Calu3 (cell line): ENCODE measurements around the gene BRD4. TPM values are rescaled to one million over a fixed set of nuclear protein-coding genes. Genes with fewer than 3 reads are reported as not detected.

Experiments used
- BruUV-seq: library from RNA; stranded (reverse); fragments of 400-500 nt; replicated peaks from 2 replicates; lab custom pipeline; 2021; lab: Mats Ljungman, UMichigan
- CTCF ChIA-PET: fragments of 300-600 bp; sonication (Branson Sonifier 250); formaldehyde crosslinking; loops from one replicate; lab custom pipeline; 2022; ENCODE audit warnings: antibody characterized with exemption; lab: Charles Lee
- DNase-seq: peaks from one replicate; pipeline ENCODE4 v3.0.0; 2022
- H3K27ac Mint-ChIP-seq: one replicate; pipeline ENCODE4 v1.8.0; 2022; ENCODE audit warnings: mixed read lengths; ENCODE audit not compliant: unreplicated experiment
- H3K27me3 Mint-ChIP-seq: one replicate; pipeline ENCODE4 v1.8.0; 2022; ENCODE audit warnings: mixed read lengths; ENCODE audit not compliant: unreplicated experiment
- H3K36me3 Mint-ChIP-seq: one replicate; pipeline ENCODE4 v1.8.0; 2022; ENCODE audit warnings: mild to moderate bottlenecking, moderate library complexity, mixed read lengths; ENCODE audit not compliant: insufficient read depth, unreplicated experiment
- H3K4me1 Mint-ChIP-seq: one replicate; pipeline ENCODE4 v1.8.0; 2022; ENCODE audit warnings: mild to moderate bottlenecking, low read depth, mixed read lengths; ENCODE audit not compliant: unreplicated experiment
- H3K4me3 Mint-ChIP-seq: one replicate; pipeline ENCODE4 v1.8.0; 2022; ENCODE audit warnings: mild to moderate bottlenecking, low read depth, moderate library complexity, mixed read lengths; ENCODE audit not compliant: unreplicated experiment
- H3K9me3 Mint-ChIP-seq: one replicate; pipeline ENCODE4 v1.8.0; 2022; ENCODE audit warnings: low read depth, mixed read lengths; ENCODE audit not compliant: unreplicated experiment
- CTCF ChIP-seq: fragments of 200-600 bp; IDR thresholded peaks from one replicate; pipeline ENCODE4 v1.8.0; 2022; ENCODE audit warnings: antibody characterized with exemption; ENCODE audit not compliant: unreplicated experiment
- intact Hi-C: fragments of 100-400 bp; cut with micrococcal nuclease; formaldehyde crosslinking; loops from one replicate; pipeline ENCODE4 v1.10.0; 2022; ENCODE audit not compliant: unreplicated experiment
- total RNA-seq: library from RNA; stranded (reverse); gene quantifications from 2 replicates; pipeline ENCODE4 v1.2.3, GENCODE V29; 2022

BRD4 gene
- total RNA-seq, 1 experiment from 2014 or later: 93.9 TPM

- peaks cover 54% of the 10 kb centered on the region for H3K36me3 Mint-ChIP-seq
- CTCF ChIA-PET: interaction anchor here (0.8 kb wide), 1 partner anchor 17 kb away, joined by 4 read pairs; no protein-coding TSS in a partner anchor
- no peak overlapping the region for H3K27ac Mint-ChIP-seq
These were observed 67.5 kb downstream of the BRD4 start for GRCh38 chr19:15264933-15265206.

GRCh38 chr19:15264061-15264932 lies 68.0 kb downstream of the BRD4 start:
- TF ChIP-seq CTCF: peak; percentile 64
- BruUV-seq: TSS peak; percentile 42
- peak; percentile 57 for DNase-seq
- intact Hi-C loops: no loop called here
- Mint-ChIP-seq H3K36me3 (peaks cover 54% of the 10 kb centered on the region), H3K4me3 (no peak overlapping the region), H3K4me1 (peaks cover 20% of the 10 kb centered on the region), H3K9me3 (no peaks in the 10 kb centered on the region), H3K27me3 (no peaks in the 10 kb centered on the region), H3K27ac (no peak overlapping the region)
- CTCF ChIA-PET: no interaction called here

More at GRCh38 chr19:15264933-15265206, 67.5 kb downstream of the BRD4 start:
- Mint-ChIP-seq H3K4me3 (no peak overlapping the region), H3K27me3 (no peaks in the 10 kb centered on the region), H3K9me3 (no peaks in the 10 kb centered on the region), H3K4me1 (peaks cover 20% of the 10 kb centered on the region)
- no peak for TF ChIP-seq CTCF
- intact Hi-C loops: no loop called here
- DNase-seq: no peak
- no TSS peak for BruUV-seq

GRCh38 chr19:15263361-15263985 lies 68.9 kb downstream of the BRD4 start:
- intact Hi-C loops: no loop called here
- BruUV-seq: no TSS peak
- Mint-ChIP-seq H3K4me3 (no peak overlapping the region), H3K4me1 (peaks cover 15% of the 10 kb centered on the region), H3K9me3 (no peaks in the 10 kb centered on the region), H3K27ac (no peak overlapping the region), H3K36me3 (peaks cover 52% of the 10 kb centered on the region), H3K27me3 (no peaks in the 10 kb centered on the region)
- CTCF ChIA-PET: no interaction called here
- no peak for DNase-seq
- no peak for TF ChIP-seq CTCF

GRCh38 chr19:15262011-15262410 lies 70.3 kb downstream of the BRD4 start:
- Mint-ChIP-seq H3K36me3 (peaks cover 45% of the 10 kb centered on the region), H3K27me3 (no peaks in the 10 kb centered on the region)

More at GRCh38 chr19:15262011-15262410, 70.3 kb downstream of the BRD4 start:
- no peak for TF ChIP-seq CTCF
- intact Hi-C loops: no loop called here
- no TSS peak for BruUV-seq
- DNase-seq: no peak
- CTCF ChIA-PET: no interaction called here
- Mint-ChIP-seq H3K4me1 (peaks cover under 1% of the 10 kb centered on the region), H3K4me3 (no peak overlapping the region), H3K27ac (no peak overlapping the region), H3K9me3 (no peaks in the 10 kb centered on the region)
